IMR-90 (cell line): ENCODE data around the gene SRD5A1.

Experiments
- CHD1 ChIP-seq: IDR thresholded peaks from 2 replicates; pipeline ENCODE4 v1.6.1; 2012; ENCODE audit warnings: low read depth, low read length, improper control_type of control experiment
- MAFK ChIP-seq: IDR thresholded peaks from 2 replicates; pipeline ENCODE4 v1.6.1; 2012; ENCODE audit warnings: low read depth, low read length, improper control_type of control experiment
- POLR2A ChIP-seq: IDR thresholded peaks from 2 replicates; pipeline ENCODE4 v1.6.1; 2012; ENCODE audit warnings: mild to moderate bottlenecking, low read depth, low read length
- RCOR1 ChIP-seq: IDR thresholded peaks from 2 replicates; pipeline ENCODE4 v1.6.1; 2012; ENCODE audit warnings: mild to moderate bottlenecking, low read length, improper control_type of control experiment; ENCODE audit not compliant: insufficient replicate concordance
- TF ChIP-seq, protein P1 (sequence below): conservative IDR thresholded peaks from 2 replicates; pipeline ENCODE4 v1.5.1; 2012; ENCODE audit warnings: mild to moderate bottlenecking, low read depth, low read length, improper control_type of control experiment

DNA sequence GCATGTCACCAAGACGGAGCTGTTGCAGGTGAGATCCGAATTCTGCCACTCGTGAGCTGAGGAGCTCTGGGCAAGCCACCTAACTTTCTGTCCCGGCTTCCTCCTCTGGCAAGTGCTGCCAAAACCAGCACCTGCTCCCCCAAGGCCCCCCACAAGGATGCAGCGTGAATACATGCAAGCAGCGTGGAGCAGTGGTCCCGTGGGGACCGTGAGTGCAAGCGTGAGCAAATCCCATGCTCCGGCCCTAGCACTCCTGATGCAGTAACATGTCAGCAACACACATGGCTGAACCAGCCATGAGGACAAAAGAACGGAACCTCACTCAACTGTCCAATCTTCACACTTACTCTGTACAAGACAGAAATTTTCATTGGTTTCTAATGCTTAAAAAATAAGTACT, 31.4 kb upstream of the SRD5A1 start:
- no peak for TF ChIP-seq POLR2A
- TF ChIP-seq, protein P1, sequence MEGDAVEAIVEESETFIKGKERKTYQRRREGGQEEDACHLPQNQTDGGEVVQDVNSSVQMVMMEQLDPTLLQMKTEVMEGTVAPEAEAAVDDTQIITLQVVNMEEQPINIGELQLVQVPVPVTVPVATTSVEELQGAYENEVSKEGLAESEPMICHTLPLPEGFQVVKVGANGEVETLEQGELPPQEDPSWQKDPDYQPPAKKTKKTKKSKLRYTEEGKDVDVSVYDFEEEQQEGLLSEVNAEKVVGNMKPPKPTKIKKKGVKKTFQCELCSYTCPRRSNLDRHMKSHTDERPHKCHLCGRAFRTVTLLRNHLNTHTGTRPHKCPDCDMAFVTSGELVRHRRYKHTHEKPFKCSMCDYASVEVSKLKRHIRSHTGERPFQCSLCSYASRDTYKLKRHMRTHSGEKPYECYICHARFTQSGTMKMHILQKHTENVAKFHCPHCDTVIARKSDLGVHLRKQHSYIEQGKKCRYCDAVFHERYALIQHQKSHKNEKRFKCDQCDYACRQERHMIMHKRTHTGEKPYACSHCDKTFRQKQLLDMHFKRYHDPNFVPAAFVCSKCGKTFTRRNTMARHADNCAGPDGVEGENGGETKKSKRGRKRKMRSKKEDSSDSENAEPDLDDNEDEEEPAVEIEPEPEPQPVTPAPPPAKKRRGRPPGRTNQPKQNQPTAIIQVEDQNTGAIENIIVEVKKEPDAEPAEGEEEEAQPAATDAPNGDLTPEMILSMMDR, result no peak
- TF ChIP-seq CHD1, result no peak
- TF ChIP-seq MAFK, result no peak
- TF ChIP-seq RCOR1, result no peak
